Spleen (tissue), 11 donors: Measurements from ENCODE around the gene GABBR2. TPM values are rescaled to one million over a fixed set of nuclear protein-coding genes. Genes with fewer than 3 reads are reported as not detected.

Source experiments
- DNase-seq: peaks from one replicate; pipeline ENCODE4 v3.0.0-alpha.2; 2020
- H3K27ac ChIP-seq, 8 donors: fragments of 200-600 bp; sonication (generic) in 7 of 8; 1 replicate in 4 of 8; 2 replicates in 4 of 8; pipeline versions ENCODE4 v1.5.0 to v1.8.0; 2016 to 2021; ENCODE audit warnings: inconsistent platforms in 4 of 8, mild to moderate bottlenecking in 4 of 8, moderate library complexity in 1 of 8
- H3K27me3 ChIP-seq, 7 donors: fragments of 200-600 bp; sonication (generic) in 6 of 7; replicated peaks in 1 of 7; 1 replicate in 4 of 7; 2 replicates in 3 of 7; pipeline versions ENCODE4 v1.5.0 to v1.8.0; 2016 to 2021; ENCODE audit warnings: inconsistent platforms in 3 of 7, mild to moderate bottlenecking in 1 of 7
- H3K36me3 ChIP-seq, 6 donors: fragments of 200-600 bp; sonication (generic) in 5 of 6; 1 replicate in 4 of 6; 2 replicates in 2 of 6; pipeline versions ENCODE4 v1.5.0 to v1.8.0; 2016 to 2021; ENCODE audit warnings: inconsistent platforms in 2 of 6
- H3K4me1 ChIP-seq, 6 donors: fragments of 200-600 bp; sonication (generic) in 5 of 6; 1 replicate in 3 of 6; 2 replicates in 3 of 6; pipeline versions ENCODE4 v1.5.0 to v1.8.0; 2016 to 2021; ENCODE audit warnings: inconsistent platforms in 3 of 6
- H3K4me3 ChIP-seq, 8 donors: fragments of 200-600 bp; sonication (generic) in 7 of 8; 1 replicate in 4 of 8; 2 replicates in 4 of 8; pipeline versions ENCODE4 v1.5.0 to v1.8.0; 2016 to 2021; ENCODE audit warnings: inconsistent platforms in 4 of 8, mild to moderate bottlenecking in 4 of 8, moderate library complexity in 2 of 8
- H3K9me3 ChIP-seq, 8 donors: fragments of 200-600 bp; sonication (generic) in 7 of 8; 1 replicate in 4 of 8; 2 replicates in 4 of 8; pipeline versions ENCODE4 v1.5.0 to v1.8.0; 2016 to 2021; ENCODE audit warnings: inconsistent platforms in 4 of 8
- POLR2A ChIP-seq, 3 donors: fragments of 450-650 bp; IDR thresholded peaks; one replicate each; pipeline ENCODE4 v1.5.1; 2017; ENCODE audit warnings: antibody characterized with exemption in 3 of 3, mild to moderate bottlenecking in 1 of 3
- POLR2AphosphoS5 ChIP-seq, 3 donors: sonication (generic); formaldehyde crosslinking; IDR thresholded peaks; one replicate each; pipeline ENCODE4 v1.5.1; 2017; ENCODE audit warnings: antibody characterized with exemption in 3 of 3
- WGBS, 5 donors: extraction: QIAGEN DNeasy Blood & Tissue Kit in 3 of 5; methylation state at CpG; one replicate each; pipeline versions ENCODE4 v1.1.5 to v1.1.7; 2013 to 2018; 5-methylcytosine and 5-hydroxymethylcytosine counted together
- intact Hi-C: fragments of 100-400 bp; cut with DNase I; formaldehyde crosslinking; loops from one replicate; pipeline ENCODE4 v1.15.0; 2023; ENCODE audit warnings: low total_unique reads
- polyA plus RNA-seq, 3 donors: library from polyadenylated mRNA; stranded (reverse); fragments of 200-250 nt; gene quantifications; one replicate each; pipeline ENCODE4 v1.2.1, GENCODE V29; 2013
- total RNA-seq, 7 donors: library from RNA; depleted of rRNA in 3 of 7; stranded (reverse); fragments of >200 nt in 3 of 7; fragmentation: NEBNext Ultra II Directional in 4 of 7; extraction: Animal tissue kit (Norgen Biotek cat#: 25700) in 4 of 7; gene quantifications; one replicate each; pipeline versions ENCODE4 v1.1.0 to v1.2.1, GENCODE V29; 2016 to 2021
- TF ChIP-seq, protein P1 (sequence below), 11 experiments: fragments of 200-600 bp in 7 of 11; fragments of 450-650 bp in 4 of 11; sonication (generic) in 4 of 11; IDR thresholded peaks in 8 of 11; conservative IDR thresholded peaks in 3 of 11; 1 replicate in 7 of 11; 2 replicates in 4 of 11; pipeline versions ENCODE4 v1.4.0 to v1.8.0; 2016 to 2021; ENCODE audit warnings: antibody characterized with exemption in 11 of 11, inconsistent platforms in 4 of 11, mild to moderate bottlenecking in 1 of 11
- donor health status: healthy with polysubstance abuse.
- donor health status: DM: no; HTN: no; CAD: no; lungs with moderate emphysema.
- donor health status: DM: no; HTN: no; CAD: no.
- donor health status: Bipolar disorder and iron deficiency.
- donor health status: healthy.
- donor health status: DM: no; HTN: no; CAD: no.
- donor health status: DM: yes; HTN: yes; CAD: no.

The GABBR2 gene
- total and polyA plus RNA-seq, 10 donors: 0.03 to 0.32 (median 0.07) TPM; not detected in 7

DNA sequence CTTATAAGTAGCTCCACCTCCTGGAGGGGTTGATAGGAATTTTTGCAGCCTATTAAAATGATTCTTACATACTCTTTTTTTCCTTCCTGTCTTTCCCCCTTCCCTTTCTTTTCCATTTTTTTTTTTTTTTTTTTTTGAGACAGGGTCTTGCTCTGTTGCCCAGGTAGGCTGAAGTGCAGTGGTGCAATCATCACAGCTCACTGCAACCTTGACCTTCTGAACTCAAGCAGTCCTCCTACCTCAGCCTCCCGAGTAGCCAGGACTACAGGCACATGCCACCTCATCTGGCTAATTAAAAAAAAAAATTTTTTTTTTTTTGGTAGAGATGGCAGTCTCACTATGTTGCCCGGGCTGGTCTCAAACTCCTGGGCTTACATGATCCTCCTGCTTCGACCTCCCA, 448.9 kb downstream of the GABBR2 start:
- TF ChIP-seq POLR2AphosphoS5 (IDR thresholded peaks at IDR 0.05) (no peak), POLR2A (IDR thresholded peaks at IDR 0.05) (no peak)
- TF ChIP-seq, protein P1, sequence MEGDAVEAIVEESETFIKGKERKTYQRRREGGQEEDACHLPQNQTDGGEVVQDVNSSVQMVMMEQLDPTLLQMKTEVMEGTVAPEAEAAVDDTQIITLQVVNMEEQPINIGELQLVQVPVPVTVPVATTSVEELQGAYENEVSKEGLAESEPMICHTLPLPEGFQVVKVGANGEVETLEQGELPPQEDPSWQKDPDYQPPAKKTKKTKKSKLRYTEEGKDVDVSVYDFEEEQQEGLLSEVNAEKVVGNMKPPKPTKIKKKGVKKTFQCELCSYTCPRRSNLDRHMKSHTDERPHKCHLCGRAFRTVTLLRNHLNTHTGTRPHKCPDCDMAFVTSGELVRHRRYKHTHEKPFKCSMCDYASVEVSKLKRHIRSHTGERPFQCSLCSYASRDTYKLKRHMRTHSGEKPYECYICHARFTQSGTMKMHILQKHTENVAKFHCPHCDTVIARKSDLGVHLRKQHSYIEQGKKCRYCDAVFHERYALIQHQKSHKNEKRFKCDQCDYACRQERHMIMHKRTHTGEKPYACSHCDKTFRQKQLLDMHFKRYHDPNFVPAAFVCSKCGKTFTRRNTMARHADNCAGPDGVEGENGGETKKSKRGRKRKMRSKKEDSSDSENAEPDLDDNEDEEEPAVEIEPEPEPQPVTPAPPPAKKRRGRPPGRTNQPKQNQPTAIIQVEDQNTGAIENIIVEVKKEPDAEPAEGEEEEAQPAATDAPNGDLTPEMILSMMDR (IDR thresholded peaks at IDR 0.05 in 8 of 11, conservative IDR thresholded peaks at IDR 0.05 in 3 of 11): no peak
- peaks cover 0 to 21% (median 12%) of the 10 kb centered on the region in 6 donors for H3K4me1 ChIP-seq

DNA sequence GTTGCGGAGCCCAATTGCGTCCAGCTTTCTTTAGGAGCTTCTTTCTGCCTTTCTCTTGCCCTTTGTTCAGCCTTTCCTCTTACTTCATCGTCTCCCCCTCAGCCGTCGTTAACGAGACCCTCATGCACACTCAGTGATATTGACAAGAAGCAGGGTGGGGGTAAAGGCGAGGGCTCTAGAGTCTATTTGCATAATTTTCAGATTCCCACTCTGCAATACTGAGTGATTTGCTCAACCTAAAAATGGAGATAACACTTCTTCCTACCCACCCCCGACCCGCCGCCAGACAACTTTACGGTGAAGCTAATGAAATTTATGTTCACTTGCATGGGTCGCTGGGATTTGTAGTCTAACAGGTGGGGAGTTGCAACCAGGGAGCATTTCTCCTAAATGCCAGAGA, 452.0 kb downstream of the GABBR2 start:
- Histone ChIP-seq H3K4me1 (peaks cover 0 to 52% (median 30%) of the 10 kb centered on the region in 6 donors), H3K36me3 (peaks cover 0 to 8% (median 0%) of the 10 kb centered on the region in 6 donors), H3K27me3 (no peaks in the 10 kb centered on the region), H3K9me3 (no peaks in the 10 kb centered on the region), H3K27ac (peak overlapping the region; percentile 97 to 99 (median 99)), H3K4me3 (peak overlapping the region; percentile 74 to 95 (median 89))
- 3 to 8% (median 4%) methylated on average over 12 of the region's 12 CpGs for WGBS, 5 donors
- intact Hi-C loops: loop anchor here (10.0 kb wide), 1 partner anchor 52 kb away; no protein-coding TSS in a partner anchor
- DNase-seq: no peak
- TF ChIP-seq POLR2A (IDR thresholded peaks at IDR 0.05) (no peak), POLR2AphosphoS5 (IDR thresholded peaks at IDR 0.05) (no peak)
- TF ChIP-seq, protein P1 (IDR thresholded peaks at IDR 0.05 in 8 of 11, conservative IDR thresholded peaks at IDR 0.05 in 3 of 11): no peak

More for the DNA sequence above, 448.9 kb downstream of the GABBR2 start:
- WGBS, 5 donors: 80 to 92% (median 82%) methylated on average over 3 of the region's 3 CpGs
- Histone ChIP-seq H3K27ac (no peak overlapping the region), H3K9me3 (no peaks in the 10 kb centered on the region), H3K36me3 (no peaks in the 10 kb centered on the region), H3K4me3 (no peak overlapping the region), H3K27me3 (no peaks in the 10 kb centered on the region)
- intact Hi-C loops: loop anchor here (5.0 to 10.0 kb wide), 4 partner anchors 55 to 555 kb away; partner anchors contain the start of gene TRMO
- no peak for DNase-seq

DNA sequence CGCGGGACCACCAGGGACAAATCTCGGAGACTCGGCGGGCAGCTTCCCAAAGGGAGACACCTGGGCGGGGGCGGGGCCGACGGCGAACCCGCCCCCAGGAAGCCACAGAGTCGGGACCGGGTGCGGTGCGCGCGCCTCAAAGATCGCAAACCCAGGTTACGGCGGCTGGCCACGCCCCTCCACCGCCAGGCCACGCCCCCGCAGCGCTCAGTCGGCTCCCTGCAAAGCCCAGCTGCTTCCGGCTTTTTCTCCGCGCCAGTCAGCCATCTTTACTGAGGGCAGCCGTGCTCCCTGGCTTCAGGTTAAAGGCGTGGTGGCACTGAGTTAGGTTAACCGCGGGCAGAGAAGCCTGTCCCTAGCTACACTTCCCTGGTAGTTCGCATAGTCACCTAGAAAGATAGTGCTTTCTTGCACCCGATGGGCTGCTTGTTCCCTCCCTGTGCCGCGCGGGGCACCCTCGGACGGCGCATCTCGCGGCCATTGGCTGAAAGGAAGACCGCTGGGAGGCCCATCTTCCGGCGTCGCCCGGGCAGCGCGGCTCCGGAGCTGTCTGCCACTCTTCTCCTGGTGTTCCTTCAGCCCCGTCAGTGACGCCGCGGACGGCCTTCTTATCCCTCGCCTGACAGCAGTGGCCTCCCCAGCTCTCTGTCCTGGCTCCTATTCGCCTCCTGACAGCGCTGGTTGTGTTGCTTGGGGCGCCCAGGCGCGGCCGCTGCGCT, 453.0 kb downstream of the GABBR2 start, which contains the start of gene TBC1D2:
TSS of gene TBC1D2 (minus strand) at position 72 of the 719 bp plus-strand sequence. CDS start 108 bp downstream, outside the sequence.
- Histone ChIP-seq H3K36me3 (peaks cover 0 to 11% (median 0%) of the 10 kb centered on the region in 6 donors), H3K4me1 (peaks cover 0 to 62% (median 36%) of the 10 kb centered on the region in 6 donors), H3K4me3 (peak within 1 kb of the TSS; percentile 74 to 95 (median 89)), H3K9me3 (no peaks in the 10 kb centered on the region), H3K27ac (peak within 1 kb of the TSS; percentile 97 to 99 (median 99)), H3K27me3 (no peaks in the 10 kb centered on the region)
- intact Hi-C loops: loop anchor here (10.0 kb wide), 1 partner anchor 51 kb away; no protein-coding TSS in a partner anchor
- peak; percentile 99 for DNase-seq
- 0 to 1% (median 0%) methylated on average over 42 to 64 of the region's 64 CpGs for WGBS, 5 donors
- peak in 2 of 3 donors; percentile 46 to 71 for TF ChIP-seq POLR2A (IDR thresholded peaks at IDR 0.05)
- TF ChIP-seq, protein P1 (IDR thresholded peaks at IDR 0.05 in 8 of 11, conservative IDR thresholded peaks at IDR 0.05 in 3 of 11): peak in 5 of 11 experiments; percentile 26 to 52 (median 34)
- peak; percentile 82 to 89 (median 89) for TF ChIP-seq POLR2AphosphoS5 (IDR thresholded peaks at IDR 0.05)
